Keratinocyte (primary cell): ENCODE measurements around the gene KLHL29.

Experiments used
- CTCF ChIP-seq, 3 experiments: IDR thresholded peaks in 1 of 3; conservative IDR thresholded peaks in 1 of 3; optimal IDR thresholded peaks in 1 of 3; 2 replicates in 2 of 3; 3 replicates in 1 of 3; pipeline versions ENCODE3 to v1.5.1; 2011; ENCODE audit warnings: low read length in 3 of 3, mild to moderate bottlenecking in 3 of 3, moderate library complexity in 2 of 3, control low read depth in 1 of 3, inconsistent platforms in 1 of 3; ENCODE audit not compliant: insufficient read depth in 2 of 3; ENCODE audit errors: extremely low read depth in 1 of 3
- EZH2 ChIP-seq: IDR thresholded peaks from one replicate; pipeline ENCODE4 v1.6.1; 2012; ENCODE audit warnings: inconsistent platforms, mild to moderate bottlenecking, low read length, moderate library complexity

- TF ChIP-seq CTCF (optimal IDR thresholded peaks at IDR 0.05 in 1 of 3, IDR thresholded peaks at IDR 0.05 in 1 of 3, conservative IDR thresholded peaks at IDR 0.05 in 1 of 3; ENCODE audit: extremely low read depth in 1 of 3, insufficient read depth in 2 of 3, low read length in 3 of 3) (no peak), EZH2 (no peak)
Measured at GRCh38 chr2:23703037-23703582, 318.1 kb downstream of the KLHL29 start.
